HEK293T (cell line): Measurements from ENCODE around the gene PEMT.

ENCODE experiments used
- BHLHE40 ChIP-seq: fragments of 450-650 bp; IDR thresholded peaks from 2 replicates; pipeline ENCODE4 v1.6.1; 2016; ENCODE audit warnings: mild to moderate bottlenecking, moderate library complexity, borderline replicate concordance
- FOXA1 ChIP-seq: fragments of 450-650 bp; IDR thresholded peaks from 2 replicates; pipeline ENCODE4 v1.6.1; 2016; ENCODE audit warnings: mild to moderate bottlenecking
- FOXK2 ChIP-seq: fragments of 450-650 bp; IDR thresholded peaks from 2 replicates; pipeline ENCODE4 v1.6.1; 2016; ENCODE audit warnings: mild to moderate bottlenecking
- FOXM1 ChIP-seq: fragments of 450-650 bp; IDR thresholded peaks from 2 replicates; pipeline ENCODE4 v1.6.1; 2017; ENCODE audit warnings: mild to moderate bottlenecking, borderline replicate concordance

DNA sequence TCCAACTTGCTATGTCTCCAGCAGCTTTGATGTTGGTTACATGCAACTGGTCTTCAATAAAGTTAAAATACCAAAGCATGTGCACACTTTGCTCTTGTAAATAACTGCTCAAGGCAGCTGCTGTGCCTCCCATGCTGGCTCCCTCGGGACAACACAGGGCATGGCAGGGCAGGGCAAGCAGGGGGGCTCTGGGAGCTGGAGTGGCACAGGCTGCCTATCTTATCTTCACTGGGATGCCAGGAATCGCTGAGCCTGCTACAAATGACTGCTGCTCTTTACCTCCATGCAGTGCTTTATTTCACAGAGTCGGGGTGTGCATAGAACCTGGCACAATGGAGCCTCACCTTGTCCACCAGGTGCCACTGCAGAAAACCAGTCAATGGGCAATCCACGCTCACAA lies 21.8 kb downstream of the PEMT start:
- no peak for TF ChIP-seq FOXK2
- TF ChIP-seq FOXM1: no peak
- TF ChIP-seq FOXA1: no peak
- TF ChIP-seq BHLHE40: no peak
